HG03066 (cell line): ENCODE results near the gene SIX5.
"Not testable (repeated sequence)": the region's sequence is repeated elsewhere in the genome, so short reads cannot be mapped to it uniquely, and the experiment has no call there.

Experiments
- ATAC-seq: cut with Tn5 transposase; IDR thresholded peaks from one replicate; pipeline ENCODE4 v1.9.1; 2021; ENCODE audit warnings: low read depth; ENCODE audit not compliant: unreplicated experiment

SIX5 gene

GRCh38 chr19:45761714-45762113, 7.3 kb downstream of the SIX5 start:
- ATAC-seq, result no peak

GRCh38 chr19:45758921-45759320, 10.1 kb downstream of the SIX5 start:
- no peak for ATAC-seq

GRCh38 chr19:45757695-45758094, 11.4 kb downstream of the SIX5 start:
- ATAC-seq, result no peak

- ATAC-seq, result no peak
Observed at GRCh38 chr19:45754323-45754722, 14.7 kb downstream of the SIX5 start.

- no peak for ATAC-seq
Observed at GRCh38 chr19:45753548-45753947, 15.5 kb downstream of the SIX5 start.

- no peak for ATAC-seq
Observed at GRCh38 chr19:45752639-45753038, 16.4 kb downstream of the SIX5 start.

GRCh38 chr19:45751483-45751882, 17.6 kb downstream of the SIX5 start:
- ATAC-seq, result not testable (repeated sequence)

GRCh38 chr19:45747513-45747912, 21.5 kb downstream of the SIX5 start:
- no peak for ATAC-seq

- no peak for ATAC-seq
Observed at GRCh38 chr19:45746866-45747265, 22.2 kb downstream of the SIX5 start.

- ATAC-seq, result no peak
Observed at GRCh38 chr19:45745606-45746005, 23.4 kb downstream of the SIX5 start.

GRCh38 chr19:45742969-45743368, 26.1 kb downstream of the SIX5 start:
- ATAC-seq, result no peak

GRCh38 chr19:45739498-45740439, 29.3 kb downstream of the SIX5 start:
- ATAC-seq, result no peak

GRCh38 chr19:45733160-45733810, 35.8 kb downstream of the SIX5 start, which contains the start of gene MEIOSIN:
TSS of gene MEIOSIN (plus strand) at chr19:45733439. CDS start at chr19:45735377, 1,938 bp downstream.
- ATAC-seq, result no peak

- peak; percentile 96 for ATAC-seq
Observed at GRCh38 chr19:45730368-45731288, 38.4 kb downstream of the SIX5 start, which contains the start of gene FBXO46. TSS of gene FBXO46 (minus strand) at chr19:45730896. CDS start at chr19:45713495, 17,401 bp downstream.

GRCh38 chr19:45729800-45730290, 39.2 kb downstream of the SIX5 start:
- no peak for ATAC-seq

- ATAC-seq, result not testable (repeated sequence)
Observed at GRCh38 chr19:45728683-45729082, 40.4 kb downstream of the SIX5 start.

- not testable (repeated sequence) for ATAC-seq
Observed at GRCh38 chr19:45720065-45720464, 49.0 kb downstream of the SIX5 start.

GRCh38 chr19:45717983-45718650, 50.9 kb downstream of the SIX5 start:
- no peak for ATAC-seq

- peak; percentile 93 for ATAC-seq
Observed at GRCh38 chr19:45717131-45717982, 51.7 kb downstream of the SIX5 start.
